ENCODE data around the gene ZFR2. TPM values are rescaled to one million over a fixed set of nuclear protein-coding genes. Genes with fewer than 3 reads are reported as not detected.

ZFR2 gene
- total and polyA plus RNA-seq, 10 of the 15 experiments (the other 5 are each of a cell fraction or from before 2014, with no cell fraction given), result 0.18 TPM; not detected in 9

GRCh38 chr19:3767050-3767449 lies 101.8 kb downstream of the ZFR2 start:
- H3K4me1 ChIP-seq (ENCODE audit: control insufficient read depth, insufficient read depth, low read length), result peaks cover 4% of the 10 kb centered on the region; the same call in 1 of the 2 replicates
- no peaks in the 10 kb centered on the region for H4K20me1 ChIP-seq (ENCODE audit: control insufficient read depth, insufficient read depth)
- no peak overlapping the region for H2AFZ ChIP-seq (ENCODE audit: control insufficient read depth, low read depth, low read length)
- peaks cover 7% of the 10 kb centered on the region for H3K79me2 ChIP-seq (ENCODE audit: control insufficient read depth, insufficient read depth, low read length)
- H3K4me2 ChIP-seq (ENCODE audit: control insufficient read depth, insufficient read depth), result no peak overlapping the region
- H3K36me3 ChIP-seq (ENCODE audit: control insufficient read depth in 2 of 2, insufficient read depth in 2 of 2, low read length in 1 of 2), result peaks cover 0 to 18% of the 10 kb centered on the region in 2 experiments; a peak in 2 of 4 replicates
- ATAC-seq (no peak), DNase-seq (ENCODE audit: low read depth, low spot score) (no peak), FAIRE-seq (no peak)
- WGBS (ENCODE audit: insufficient coverage, insufficient replicate concordance, low lambda C conversion rate, missing lambda C conversion rate), result 93% methylated on average over 23 of the region's 23 CpGs
- POLR2A ChIA-PET, result no interaction called here
- H3K27ac ChIP-seq (ENCODE audit: control insufficient read depth, insufficient read depth), result no peak overlapping the region
- in situ Hi-C loops (cut with MboI) (no loop called here), intact Hi-C loops (cut with micrococcal nuclease; ENCODE audit: unreplicated experiment) (no loop called here)
- H3K9ac ChIP-seq (ENCODE audit: control insufficient read depth, insufficient read depth, low read length), result no peak overlapping the region
- SMC1A ChIA-PET (ENCODE audit: uncharacterized antibody, unreplicated experiment), result no interaction called here
- TF ChIP-seq ATF2 (IDR thresholded peaks at IDR 0.05; ENCODE audit: low read length) (no peak), TCF3 (IDR thresholded peaks at IDR 0.05; ENCODE audit: borderline replicate concordance, insufficient read depth, low read depth, low read length) (no peak), ZZZ3 (IDR thresholded peaks at IDR 0.05; ENCODE audit: control insufficient read depth, insufficient read length, low read depth) (no peak)
- RAD21 ChIA-PET (ENCODE audit: unreplicated experiment), result no interaction called here
- no peaks in the 10 kb centered on the region for H3K27me3 ChIP-seq (replicated peaks in 1 of 2; ENCODE audit: control insufficient read depth in 2 of 2, insufficient read depth in 2 of 2, low read length in 1 of 2)
- BruUV-seq (replicated peaks), result no TSS peak
- no peak overlapping the region for H3K4me3 ChIP-seq
- CTCF ChIA-PET, result no interaction called here
- H3K9me3 ChIP-seq (replicated peaks; ENCODE audit: control insufficient read depth, insufficient read depth, low read length), result no peaks in the 10 kb centered on the region

- intact Hi-C loops (cut with micrococcal nuclease; ENCODE audit: unreplicated experiment), result no loop called here
- Histone ChIP-seq H3K36me3 (ENCODE audit: control insufficient read depth in 2 of 2, insufficient read depth in 2 of 2, low read length in 1 of 2) (peaks cover 0 to 18% of the 10 kb centered on the region in 2 experiments; a peak in 2 of 4 replicates), H3K4me2 (ENCODE audit: control insufficient read depth, insufficient read depth) (no peak overlapping the region), H3K27me3 (replicated peaks in 1 of 2; ENCODE audit: control insufficient read depth in 2 of 2, insufficient read depth in 2 of 2, low read length in 1 of 2) (no peaks in the 10 kb centered on the region), H3K4me3 (no peak overlapping the region), H3K79me2 (ENCODE audit: control insufficient read depth, insufficient read depth, low read length) (peaks cover 7% of the 10 kb centered on the region), H3K27ac (ENCODE audit: control insufficient read depth, insufficient read depth) (peak overlapping the region; percentile 10; the same call in 1 of the 2 replicates), H2AFZ (ENCODE audit: control insufficient read depth, low read depth, low read length) (no peak overlapping the region), H3K9me3 (replicated peaks; ENCODE audit: control insufficient read depth, insufficient read depth, low read length) (no peaks in the 10 kb centered on the region), H3K4me1 (ENCODE audit: control insufficient read depth, insufficient read depth, low read length) (peaks cover 4% of the 10 kb centered on the region; the same call in 1 of the 2 replicates), H3K9ac (ENCODE audit: control insufficient read depth, insufficient read depth, low read length) (no peak overlapping the region), H4K20me1 (ENCODE audit: control insufficient read depth, insufficient read depth) (no peaks in the 10 kb centered on the region)
- BruUV-seq (replicated peaks), result no TSS peak
- ChIA-PET POLR2A (interaction anchor here (0.6 kb wide), 1 partner anchor 858 kb away, joined by 8 read pairs; no protein-coding TSS in a partner anchor), SMC1A (ENCODE audit: uncharacterized antibody, unreplicated experiment) (no interaction called here), RAD21 (ENCODE audit: unreplicated experiment) (no interaction called here), CTCF (no interaction called here)
- WGBS (ENCODE audit: insufficient coverage, insufficient replicate concordance, low lambda C conversion rate, missing lambda C conversion rate), result 37% methylated on average over 7 of the region's 7 CpGs
- ATAC-seq, result no peak
- in situ Hi-C loops (cut with MboI), result no loop called here
- no peak for FAIRE-seq
- TF ChIP-seq GATAD2B (conservative IDR thresholded peaks at IDR 0.05; ENCODE audit: low read depth) (no peak), ASH2L (IDR thresholded peaks at IDR 0.05; ENCODE audit: borderline replicate concordance, low read depth) (no peak), EGR1 (IDR thresholded peaks at IDR 0.05; ENCODE audit: borderline replicate concordance in 1 of 2, low read depth in 2 of 2, low read length in 2 of 2) (no peak), E2F8 (IDR thresholded peaks at IDR 0.05; ENCODE audit: low read depth, partially characterized antibody) (no peak), MTA3 (IDR thresholded peaks at IDR 0.05; ENCODE audit: borderline replicate concordance, low read length) (no peak), ATF7 (IDR thresholded peaks at IDR 0.05; ENCODE audit: low read depth) (no peak), TCF3 (IDR thresholded peaks at IDR 0.05; ENCODE audit: borderline replicate concordance, insufficient read depth, low read depth, low read length) (no peak)
- no peak for DNase-seq (ENCODE audit: low read depth, low spot score)
Measured at GRCh38 chr19:3766520-3766919, 102.3 kb downstream of the ZFR2 start.
